HepG2 (cell line): ENCODE measurements around the gene AGER. TPM values are rescaled to one million over a fixed set of nuclear protein-coding genes. Genes with fewer than 3 reads are reported as not detected.

ENCODE experiments used
- ATAC-seq: fragments of 200-7000 bp; cut with Tn5 transposase; 3 replicates; pipeline ENCODE4 v1.9.1; 2020; ENCODE audit warnings: mild to moderate bottlenecking, moderate library complexity
- BruUV-seq: library from RNA; stranded (reverse); fragments of 400-500 nt; replicated peaks from 2 replicates; lab custom pipeline; 2021; lab: Mats Ljungman, UMichigan
- CTCF ChIA-PET: fragments of 300-600 bp; formaldehyde crosslinking; extraction: SDS; loops from one replicate; lab custom pipeline; 2021; ENCODE audit warnings: low total read pairs, inconsistent platforms, low intra/inter-chr PET ratio; lab: Yijun Ruan, JAX
- POLR2A ChIA-PET: fragments of 350-600 bp; sonication (Branson Sonifier 250); formaldehyde crosslinking; loops from one replicate; lab custom pipeline; 2020; ENCODE audit warnings: antibody characterized with exemption, inconsistent platforms; lab: Yijun Ruan, JAX
- DNase-seq: peaks from one replicate; pipeline ENCODE4 v3.0.0-alpha.2; 2015; ENCODE audit warnings: low spot score
- FAIRE-seq: peaks from 3 replicates; lab custom pipeline; 2011; peaks lifted over from hg19 to GRCh38; lab: Jason Lieb, UNC
- H2AFZ ChIP-seq: one replicate; pipeline ENCODE4 v1.6.1; 2011; ENCODE audit warnings: low read length, inconsistent platforms
- H3K27ac ChIP-seq: fragments of 300-600 bp; 3 replicates; pipeline ENCODE4 v1.8.0; 2011; ENCODE audit warnings: mixed run types, mild to moderate bottlenecking, mixed read lengths, low read length, inconsistent platforms; ENCODE audit not compliant: insufficient read depth; ENCODE audit errors: extremely low read length
- H3K27me3 ChIP-seq, 2 experiments: fragments of 200-600 bp in 1 of 2; 2 replicates in 1 of 2; 3 replicates in 1 of 2; pipeline versions ENCODE4 v1.6.0 to v1.8.0; 2011; ENCODE audit warnings: low read length in 2 of 2, mild to moderate bottlenecking in 2 of 2, moderate library complexity in 2 of 2, inconsistent platforms in 1 of 2; ENCODE audit not compliant: insufficient read depth in 2 of 2, control insufficient read depth in 1 of 2
- H3K36me3 ChIP-seq, 2 experiments: fragments of 200-600 bp in 1 of 2; replicated peaks in 1 of 2; 2 replicates in 1 of 2; 3 replicates in 1 of 2; pipeline versions ENCODE4 v1.5.1 to v1.8.0; 2011; ENCODE audit warnings: low read length in 2 of 2, inconsistent platforms in 1 of 2; ENCODE audit not compliant: insufficient read depth in 2 of 2, control insufficient read depth in 1 of 2
- H3K4me1 ChIP-seq: 2 replicates; pipeline ENCODE4 v1.5.1; 2012; ENCODE audit warnings: low read length, inconsistent platforms; ENCODE audit not compliant: insufficient read depth
- H3K4me2 ChIP-seq: 2 replicates; pipeline ENCODE4 v1.6.0; 2011; ENCODE audit warnings: low read depth, low read length, inconsistent platforms
- H3K4me3 ChIP-seq, 3 experiments: fragments of 200-600 bp in 1 of 3; sonication (generic), shearing (Covaris generic) in 1 of 3; replicated peaks in 1 of 3; 2 replicates each; pipeline ENCODE4 v1.5.1; 2011 to 2016; ENCODE audit warnings: low read length in 3 of 3, inconsistent platforms in 2 of 3, low read depth in 2 of 3, mild to moderate bottlenecking in 2 of 3, control low read depth in 1 of 3, mixed read lengths in 1 of 3; ENCODE audit not compliant: insufficient read depth in 1 of 3
- H3K79me2 ChIP-seq: one replicate; pipeline ENCODE4 v1.6.1; 2011; ENCODE audit warnings: low read length, inconsistent platforms; ENCODE audit not compliant: insufficient read depth
- H3K9ac ChIP-seq: 2 replicates; pipeline ENCODE4 v1.6.0; 2011; ENCODE audit warnings: mild to moderate bottlenecking, low read depth, low read length, inconsistent platforms; ENCODE audit not compliant: insufficient read depth
- H3K9me3 ChIP-seq: 2 replicates; pipeline ENCODE4 v1.5.1; 2012; ENCODE audit warnings: mild to moderate bottlenecking, low read length
- H4K20me1 ChIP-seq: 2 replicates; pipeline ENCODE4 v1.6.0; 2011; ENCODE audit warnings: inconsistent platforms, mild to moderate bottlenecking, low read length, moderate library complexity; ENCODE audit not compliant: insufficient read depth
- AGO2 ChIP-seq: fragments of 200-400 bp; formaldehyde crosslinking; optimal IDR thresholded peaks from 2 replicates; pipeline ENCODE3; 2017; ENCODE audit warnings: mild to moderate bottlenecking, low read depth, low read length, moderate library complexity
- ERF ChIP-seq: IDR thresholded peaks from 2 replicates; pipeline ENCODE4 v1.6.1; 2018; ENCODE audit warnings: missing biosample characterization, missing genetic modification reagents
- GPN1 ChIP-seq: sonication (generic); formaldehyde crosslinking; IDR thresholded peaks from 2 replicates; pipeline ENCODE4 v1.5.1; 2020; ENCODE audit warnings: missing genetic modification reagents, borderline replicate concordance
- RBFOX2 ChIP-seq: fragments of 200-400 bp; formaldehyde crosslinking; IDR thresholded peaks from 2 replicates; pipeline ENCODE4 v1.6.1; 2017; ENCODE audit warnings: low read depth, mild to moderate bottlenecking, low read length
- STAT6 ChIP-seq: sonication (generic); formaldehyde crosslinking; IDR thresholded peaks from 2 replicates; pipeline ENCODE4 v1.4.0; 2020; ENCODE audit warnings: missing genetic modification reagents, mild to moderate bottlenecking, borderline replicate concordance
- ZNF142 ChIP-seq: sonication (generic); formaldehyde crosslinking; IDR thresholded peaks from 2 replicates; pipeline ENCODE4 v1.4.0; 2020; ENCODE audit warnings: missing genetic modification reagents
- ZNF260 ChIP-seq: sonication (generic); formaldehyde crosslinking; IDR thresholded peaks from 2 replicates; pipeline ENCODE4 v1.4.0; 2020; ENCODE audit warnings: missing genetic modification reagents, low read depth, mild to moderate bottlenecking, borderline replicate concordance
- ZNF331 ChIP-seq: sonication (generic); formaldehyde crosslinking; IDR thresholded peaks from 2 replicates; pipeline ENCODE4 v1.4.0; 2020; ENCODE audit warnings: missing genetic modification reagents
- ZNF597 ChIP-seq: sonication (generic); formaldehyde crosslinking; IDR thresholded peaks from 2 replicates; pipeline ENCODE4 v1.5.0; 2020; ENCODE audit warnings: missing genetic modification reagents
- WGBS: methylation state at CpG from one replicate; pipeline ENCODE4 v1.1.6; 2017; ENCODE audit warnings: low lambda C conversion rate; 5-methylcytosine and 5-hydroxymethylcytosine counted together
- in situ Hi-C: cut with HindIII; loops from 2 replicates; pipeline ENCODE4 v1.10.0; 2017; ENCODE audit warnings: low pct_unique_long_range_greater_than_20kb; ENCODE audit not compliant: extremely low pct_ligation_motif_present
- intact Hi-C: fragments of 100-400 bp; cut with micrococcal nuclease; formaldehyde crosslinking; loops from one replicate; pipeline ENCODE4 v1.10.0; 2022; ENCODE audit not compliant: unreplicated experiment
- polyA plus RNA-seq, 8 experiments: library from polyadenylated mRNA; depleted of rRNA in 3 of 8; stranded (reverse) in 7 of 8; unstranded in 1 of 8; fragments of >200 nt; fragmentation: Illumina TruSeq in 4 of 8; extraction: Trizol in 4 of 8; gene quantifications; 2 replicates each; pipeline versions ENCODE4 v1.2.1 to v1.2.3, GENCODE V29; 2011 to 2016; ENCODE audit warnings: low read depth in 4 of 8, missing spikeins in 1 of 8, mixed read lengths in 1 of 8; ENCODE audit not compliant: insufficient read depth in 1 of 8
- total RNA-seq, 5 experiments: library from RNA; depleted of rRNA; stranded (reverse); fragments of >200 nt; fragmentation: Illumina TruSeq; extraction: Trizol; gene quantifications; 2 replicates each; pipeline ENCODE4 v1.2.3, GENCODE V29; 2016; ENCODE audit warnings: low read depth in 1 of 5

The AGER gene
- total and polyA plus RNA-seq, 2 of the 13 experiments (the other 11 are each of a cell fraction or from before 2014, with no cell fraction given), result 1.9 to 5.1 TPM

GRCh38 chr6:32167154-32167760 is 16.8 kb downstream of the AGER start:
- no TSS peak for BruUV-seq
- H4K20me1 ChIP-seq, result no peaks in the 10 kb centered on the region
- no peak overlapping the region for H3K4me3 ChIP-seq
- no peaks in the 10 kb centered on the region for H3K4me1 ChIP-seq
- no peak overlapping the region for H3K9ac ChIP-seq
- TF ChIP-seq ERF (no peak), ZNF260 (no peak), ZNF597 (CRISPR knock-in tag) (no peak), AGO2 (peak; percentile 77), RBFOX2 (peak; percentile 69; the same call in 1 of the 2 replicates), ZNF331 (CRISPR knock-in tag) (no peak), STAT6 (CRISPR knock-in tag) (no peak), ZNF142 (CRISPR knock-in tag) (no peak), GPN1 (CRISPR knock-in tag) (no peak)
- TF ChIP-seq, all 625 proteins: peak for 2
- Histone ChIP-seq H3K27ac (no peak overlapping the region), H3K36me3 (peaks cover 20 to 60% of the 10 kb centered on the region in 2 experiments), H3K4me2 (no peak overlapping the region), H3K79me2 (peaks cover under 1% of the 10 kb centered on the region), H3K27me3 (no peaks in the 10 kb centered on the region), H2AFZ (no peak overlapping the region), H3K9me3 (no peaks in the 10 kb centered on the region)
- DNase-seq, result no peak
- CTCF ChIA-PET, result interaction anchor here (0.9 kb wide), 1 partner anchor 48 kb away, joined by 3 read pairs; no protein-coding TSS in a partner anchor
- no peak for FAIRE-seq
- 97% methylated on average over 32 of the region's 32 CpGs for WGBS
- intact Hi-C loops, result no loop called here
- POLR2A ChIA-PET, result interaction anchor here (1.3 to 1.5 kb wide), 2 partner anchors 9 to 10 kb away, joined by 3 to 5 read pairs; partner anchors contain the start of gene AGPAT1
- in situ Hi-C loops, result no loop called here
- ATAC-seq, result no peak
